HepG2 (cell line): ENCODE results near the gene ZFYVE26. TPM values are rescaled to one million over a fixed set of nuclear protein-coding genes. Genes with fewer than 3 reads are reported as not detected.
A peak's percentile ranks its signal among the peaks of the same experiment; 100 is the strongest.

ENCODE experiments used
- ATAC-seq: fragments of 200-7000 bp; cut with Tn5 transposase; 3 replicates; pipeline ENCODE4 v1.9.1; 2020; ENCODE audit warnings: mild to moderate bottlenecking, moderate library complexity
- BruUV-seq: library from RNA; stranded (reverse); fragments of 400-500 nt; replicated peaks from 2 replicates; lab custom pipeline; 2021; lab: Mats Ljungman, UMichigan
- CTCF ChIA-PET: fragments of 300-600 bp; formaldehyde crosslinking; extraction: SDS; loops from one replicate; lab custom pipeline; 2021; ENCODE audit warnings: low total read pairs, inconsistent platforms, low intra/inter-chr PET ratio; lab: Yijun Ruan, JAX
- POLR2A ChIA-PET: fragments of 350-600 bp; sonication (Branson Sonifier 250); formaldehyde crosslinking; loops from one replicate; lab custom pipeline; 2020; ENCODE audit warnings: antibody characterized with exemption, inconsistent platforms; lab: Yijun Ruan, JAX
- DNase-seq: peaks from one replicate; pipeline ENCODE4 v3.0.0-alpha.2; 2015; ENCODE audit warnings: low spot score
- FAIRE-seq: peaks from 3 replicates; lab custom pipeline; 2011; peaks lifted over from hg19 to GRCh38; lab: Jason Lieb, UNC
- H2AFZ ChIP-seq: one replicate; pipeline ENCODE4 v1.6.1; 2011; ENCODE audit warnings: low read length, inconsistent platforms
- H3K27ac ChIP-seq: fragments of 300-600 bp; 3 replicates; pipeline ENCODE4 v1.8.0; 2011; ENCODE audit warnings: mixed run types, mild to moderate bottlenecking, mixed read lengths, low read length, inconsistent platforms; ENCODE audit not compliant: insufficient read depth; ENCODE audit errors: extremely low read length
- H3K27me3 ChIP-seq, 2 experiments: fragments of 200-600 bp in 1 of 2; 2 replicates in 1 of 2; 3 replicates in 1 of 2; pipeline versions ENCODE4 v1.6.0 to v1.8.0; 2011; ENCODE audit warnings: low read length in 2 of 2, mild to moderate bottlenecking in 2 of 2, moderate library complexity in 2 of 2, inconsistent platforms in 1 of 2; ENCODE audit not compliant: insufficient read depth in 2 of 2, control insufficient read depth in 1 of 2
- H3K36me3 ChIP-seq, 2 experiments: fragments of 200-600 bp in 1 of 2; replicated peaks in 1 of 2; 2 replicates in 1 of 2; 3 replicates in 1 of 2; pipeline versions ENCODE4 v1.5.1 to v1.8.0; 2011; ENCODE audit warnings: low read length in 2 of 2, inconsistent platforms in 1 of 2; ENCODE audit not compliant: insufficient read depth in 2 of 2, control insufficient read depth in 1 of 2
- H3K4me1 ChIP-seq: 2 replicates; pipeline ENCODE4 v1.5.1; 2012; ENCODE audit warnings: low read length, inconsistent platforms; ENCODE audit not compliant: insufficient read depth
- H3K4me2 ChIP-seq: 2 replicates; pipeline ENCODE4 v1.6.0; 2011; ENCODE audit warnings: low read depth, low read length, inconsistent platforms
- H3K4me3 ChIP-seq, 3 experiments: fragments of 200-600 bp in 1 of 3; sonication (generic), shearing (Covaris generic) in 1 of 3; replicated peaks in 1 of 3; 2 replicates each; pipeline ENCODE4 v1.5.1; 2011 to 2016; ENCODE audit warnings: low read length in 3 of 3, inconsistent platforms in 2 of 3, low read depth in 2 of 3, mild to moderate bottlenecking in 2 of 3, control low read depth in 1 of 3, mixed read lengths in 1 of 3; ENCODE audit not compliant: insufficient read depth in 1 of 3
- H3K79me2 ChIP-seq: one replicate; pipeline ENCODE4 v1.6.1; 2011; ENCODE audit warnings: low read length, inconsistent platforms; ENCODE audit not compliant: insufficient read depth
- H3K9ac ChIP-seq: 2 replicates; pipeline ENCODE4 v1.6.0; 2011; ENCODE audit warnings: mild to moderate bottlenecking, low read depth, low read length, inconsistent platforms; ENCODE audit not compliant: insufficient read depth
- H3K9me3 ChIP-seq: 2 replicates; pipeline ENCODE4 v1.5.1; 2012; ENCODE audit warnings: mild to moderate bottlenecking, low read length
- H4K20me1 ChIP-seq: 2 replicates; pipeline ENCODE4 v1.6.0; 2011; ENCODE audit warnings: inconsistent platforms, mild to moderate bottlenecking, low read length, moderate library complexity; ENCODE audit not compliant: insufficient read depth
- CEBPB ChIP-seq: IDR thresholded peaks from 2 replicates; pipeline ENCODE4 v1.6.1; 2011; ENCODE audit warnings: low read depth, low read length, improper control_type of control experiment, borderline replicate concordance
- HCFC1 ChIP-seq: fragments of 150-350 bp; IDR thresholded peaks from 2 replicates; pipeline ENCODE4 v1.6.1; 2014; ENCODE audit warnings: low read depth, low read length
- KMT2B ChIP-seq: IDR thresholded peaks from 2 replicates; pipeline ENCODE4 v1.6.1; 2016; ENCODE audit warnings: missing genetic modification reagents, missing compliant biosample characterization
- MLLT10 ChIP-seq: sonication (generic); formaldehyde crosslinking; IDR thresholded peaks from 2 replicates; pipeline ENCODE4 v1.4.0; 2020; ENCODE audit warnings: missing genetic modification reagents
- NR2C2 ChIP-seq: sonication (generic); formaldehyde crosslinking; IDR thresholded peaks from 2 replicates; pipeline ENCODE4 v1.4.0; 2020; ENCODE audit warnings: missing genetic modification reagents, mild to moderate bottlenecking, moderate library complexity, borderline replicate concordance
- PCBP1 ChIP-seq: fragments of 200-400 bp; formaldehyde crosslinking; IDR thresholded peaks from 2 replicates; pipeline ENCODE4 v1.6.1; 2017; ENCODE audit warnings: mild to moderate bottlenecking, low read depth, low read length, borderline replicate concordance
- RARA ChIP-seq: IDR thresholded peaks from 2 replicates; pipeline ENCODE4 v1.6.1; 2016; ENCODE audit warnings: missing genetic modification reagents, missing compliant biosample characterization
- ZFP41 ChIP-seq: sonication (generic); formaldehyde crosslinking; IDR thresholded peaks from 2 replicates; pipeline ENCODE4 v1.4.0; 2020; ENCODE audit warnings: mild to moderate bottlenecking, missing genetic modification reagents, borderline replicate concordance
- ZMYM2 ChIP-seq: sonication (generic); formaldehyde crosslinking; IDR thresholded peaks from 2 replicates; pipeline ENCODE4 v1.8.0; 2022; ENCODE audit warnings: mild to moderate bottlenecking, missing genetic modification reagents
- ZNF782 ChIP-seq: sonication (generic); formaldehyde crosslinking; IDR thresholded peaks from 2 replicates; pipeline ENCODE4 v1.4.0; 2020; ENCODE audit warnings: missing genetic modification reagents, mild to moderate bottlenecking, borderline replicate concordance
- WGBS: methylation state at CpG from one replicate; pipeline ENCODE4 v1.1.6; 2017; ENCODE audit warnings: low lambda C conversion rate; 5-methylcytosine and 5-hydroxymethylcytosine counted together
- in situ Hi-C: cut with HindIII; loops from 2 replicates; pipeline ENCODE4 v1.10.0; 2017; ENCODE audit warnings: low pct_unique_long_range_greater_than_20kb; ENCODE audit not compliant: extremely low pct_ligation_motif_present
- intact Hi-C: fragments of 100-400 bp; cut with micrococcal nuclease; formaldehyde crosslinking; loops from one replicate; pipeline ENCODE4 v1.10.0; 2022; ENCODE audit not compliant: unreplicated experiment
- polyA plus RNA-seq, 8 experiments: library from polyadenylated mRNA; depleted of rRNA in 3 of 8; stranded (reverse) in 7 of 8; unstranded in 1 of 8; fragments of >200 nt; fragmentation: Illumina TruSeq in 4 of 8; extraction: Trizol in 4 of 8; gene quantifications; 2 replicates each; pipeline versions ENCODE4 v1.2.1 to v1.2.3, GENCODE V29; 2011 to 2016; ENCODE audit warnings: low read depth in 4 of 8, missing spikeins in 1 of 8, mixed read lengths in 1 of 8; ENCODE audit not compliant: insufficient read depth in 1 of 8
- total RNA-seq, 5 experiments: library from RNA; depleted of rRNA; stranded (reverse); fragments of >200 nt; fragmentation: Illumina TruSeq; extraction: Trizol; gene quantifications; 2 replicates each; pipeline ENCODE4 v1.2.3, GENCODE V29; 2016; ENCODE audit warnings: low read depth in 1 of 5
- TF ChIP-seq, protein P1 (sequence below): sonication (generic); formaldehyde crosslinking; IDR thresholded peaks from 2 replicates; pipeline ENCODE4 v1.5.1; 2020; ENCODE audit warnings: missing genetic modification reagents, mild to moderate bottlenecking, borderline replicate concordance

ZFYVE26 gene
- total and polyA plus RNA-seq, 2 of the 13 experiments (the other 11 are each of a cell fraction or from before 2014, with no cell fraction given): 13.6 to 16.4 TPM

DNA sequence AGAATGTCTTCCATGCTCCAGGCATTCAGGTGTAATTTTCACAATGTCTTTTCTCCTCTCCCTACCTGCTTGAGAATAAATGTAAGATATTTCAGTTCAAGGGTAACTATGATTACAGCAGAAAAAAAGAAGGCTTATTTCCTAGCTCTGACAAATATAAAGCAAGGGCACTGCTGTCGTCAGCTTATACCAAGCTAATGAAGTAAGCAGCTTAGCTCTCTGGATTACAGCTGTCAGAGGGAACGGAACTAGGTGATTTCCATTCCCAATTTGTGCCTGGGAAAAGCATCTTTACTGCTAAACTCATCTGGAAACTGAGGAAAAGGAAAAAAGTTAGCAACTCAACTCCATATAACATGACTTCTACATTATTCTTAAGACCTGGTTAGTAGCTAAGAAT is 56.5 kb downstream of the ZFYVE26 start:
- peaks cover 31% of the 10 kb centered on the region for H3K4me1 ChIP-seq
- TF ChIP-seq, protein P1, sequence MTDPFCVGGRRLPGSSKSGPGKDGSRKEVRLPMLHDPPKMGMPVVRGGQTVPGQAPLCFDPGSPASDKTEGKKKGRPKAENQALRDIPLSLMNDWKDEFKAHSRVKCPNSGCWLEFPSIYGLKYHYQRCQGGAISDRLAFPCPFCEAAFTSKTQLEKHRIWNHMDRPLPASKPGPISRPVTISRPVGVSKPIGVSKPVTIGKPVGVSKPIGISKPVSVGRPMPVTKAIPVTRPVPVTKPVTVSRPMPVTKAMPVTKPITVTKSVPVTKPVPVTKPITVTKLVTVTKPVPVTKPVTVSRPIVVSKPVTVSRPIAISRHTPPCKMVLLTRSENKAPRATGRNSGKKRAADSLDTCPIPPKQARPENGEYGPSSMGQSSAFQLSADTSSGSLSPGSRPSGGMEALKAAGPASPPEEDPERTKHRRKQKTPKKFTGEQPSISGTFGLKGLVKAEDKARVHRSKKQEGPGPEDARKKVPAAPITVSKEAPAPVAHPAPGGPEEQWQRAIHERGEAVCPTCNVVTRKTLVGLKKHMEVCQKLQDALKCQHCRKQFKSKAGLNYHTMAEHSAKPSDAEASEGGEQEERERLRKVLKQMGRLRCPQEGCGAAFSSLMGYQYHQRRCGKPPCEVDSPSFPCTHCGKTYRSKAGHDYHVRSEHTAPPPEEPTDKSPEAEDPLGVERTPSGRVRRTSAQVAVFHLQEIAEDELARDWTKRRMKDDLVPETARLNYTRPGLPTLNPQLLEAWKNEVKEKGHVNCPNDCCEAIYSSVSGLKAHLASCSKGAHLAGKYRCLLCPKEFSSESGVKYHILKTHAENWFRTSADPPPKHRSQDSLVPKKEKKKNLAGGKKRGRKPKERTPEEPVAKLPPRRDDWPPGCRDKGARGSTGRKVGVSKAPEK (CRISPR knock-in tag): no peak
- TF ChIP-seq ZNF782 (CRISPR knock-in tag) (no peak), CEBPB (no peak), ZFP41 (CRISPR knock-in tag) (no peak)
- in situ Hi-C loops: no loop called here
- DNase-seq (no peak), ATAC-seq (no peak), FAIRE-seq (no peak)
- no peaks in the 10 kb centered on the region for H3K27me3 ChIP-seq
- no peak overlapping the region for H3K27ac ChIP-seq
- H3K9ac ChIP-seq: no peak overlapping the region
- no peak overlapping the region for H2AFZ ChIP-seq
- H3K36me3 ChIP-seq: peaks cover 15 to 35% of the 10 kb centered on the region in 2 experiments; a peak in 4 of 5 replicates
- H3K9me3 ChIP-seq: no peaks in the 10 kb centered on the region
- no peak overlapping the region for H3K4me2 ChIP-seq
- intact Hi-C loops: loop anchor here (10.0 kb wide), 1 partner anchor 55 kb away; the partner anchor contains the start of gene RDH12
- BruUV-seq: no TSS peak
- POLR2A ChIA-PET: interaction anchor here (0.9 to 1.2 kb wide), 3 partner anchors 13 to 31 kb away, joined by 3 to 4 read pairs (median 3); no protein-coding TSS in a partner anchor
- no peaks in the 10 kb centered on the region for H4K20me1 ChIP-seq
- no peaks in the 10 kb centered on the region for H3K79me2 ChIP-seq
- 90% methylated on average over 2 of the region's 2 CpGs for WGBS
- CTCF ChIA-PET: no interaction called here
- H3K4me3 ChIP-seq: no peak overlapping the region

DNA sequence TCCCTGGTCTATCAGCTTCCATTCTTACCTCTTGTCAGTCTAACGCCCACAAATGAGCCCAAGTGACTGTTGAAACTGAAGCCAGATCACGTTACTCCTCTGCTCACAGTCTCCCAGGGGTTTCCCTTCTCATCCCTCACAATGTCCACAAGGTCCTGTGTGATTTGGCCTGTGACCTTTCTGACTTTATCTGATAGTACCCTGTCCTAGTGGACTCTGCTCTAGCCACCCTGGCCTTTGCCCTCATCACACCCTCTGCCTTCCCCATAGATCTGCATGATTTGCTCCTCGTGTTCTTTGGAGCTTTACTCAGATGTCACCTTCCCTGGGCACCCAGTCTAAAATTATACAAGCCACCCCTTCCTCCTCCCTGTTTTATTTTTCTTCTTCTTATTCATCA is 59.2 kb downstream of the ZFYVE26 start:
- CTCF ChIA-PET: no interaction called here
- FAIRE-seq (no peak), DNase-seq (no peak), ATAC-seq (peak; percentile 47; the same call in 2 of the 3 replicates)
- Histone ChIP-seq H3K4me3 (no peak overlapping the region), H3K27ac (no peak overlapping the region), H3K79me2 (no peaks in the 10 kb centered on the region), H3K27me3 (no peaks in the 10 kb centered on the region), H3K9me3 (no peaks in the 10 kb centered on the region), H3K36me3 (peaks cover 23 to 45% of the 10 kb centered on the region in 2 experiments; a peak in 4 of 5 replicates), H3K9ac (no peak overlapping the region), H3K4me2 (0 out of 2 replicates have a peak overlapping the region, but pooled peaks have one; percentile 8), H3K4me1 (peaks cover 13% of the 10 kb centered on the region), H2AFZ (no peak overlapping the region), H4K20me1 (no peaks in the 10 kb centered on the region)
- 56% methylated on average over 3 of the region's 3 CpGs for WGBS
- intact Hi-C loops (no loop called here), in situ Hi-C loops (no loop called here)
- POLR2A ChIA-PET: no interaction called here
- BruUV-seq: no TSS peak
- peak; percentile 71 for TF ChIP-seq ZMYM2 (CRISPR knock-in tag)
- peak; percentile 57; the same call in 1 of the 2 replicates for TF ChIP-seq NR2C2 (CRISPR knock-in tag)
- TF ChIP-seq PCBP1: no peak
- TF ChIP-seq HCFC1: no peak
- TF ChIP-seq MLLT10: no peak
- peak; percentile 50; the same call in 1 of the 2 replicates for TF ChIP-seq RARA (CRISPR knock-in tag)
- no peak for TF ChIP-seq KMT2B (CRISPR knock-in tag)
